H1 (cell line): ENCODE measurements around the gene C17orf114.

Experiments used
- CTCF ChIA-PET: fragments of 300-600 bp; sonication (Branson Sonifier 250); formaldehyde crosslinking; loops from one replicate; lab custom pipeline; 2021; ENCODE audit not compliant: partially characterized antibody; lab: Charles Lee
- POLR2A ChIA-PET: fragments of 300-600 bp; sonication (Branson Sonifier 250); formaldehyde crosslinking; loops from one replicate; lab custom pipeline; 2021; ENCODE audit warnings: inconsistent platforms; ENCODE audit not compliant: partially characterized antibody; lab: Charles Lee
- DNase-seq, 2 experiments: peaks; one replicate each; pipeline versions ENCODE4 v3.0.0 to v3.0.0-alpha.2; 2010 to 2022; ENCODE audit warnings: low spot score in 2 of 2, low read depth in 1 of 2, mixed read lengths in 1 of 2
- FAIRE-seq: peaks from 2 replicates; lab custom pipeline; 2011; peaks lifted over from hg19 to GRCh38; lab: Jason Lieb, UNC
- H2AFZ ChIP-seq: 2 replicates; pipeline ENCODE4 v1.8.1; 2012; ENCODE audit warnings: low read length, inconsistent platforms
- H2AK5ac ChIP-seq: 2 replicates; pipeline ENCODE4 v1.6.1; 2013; ENCODE audit warnings: low read depth, low read length
- H2BK120ac ChIP-seq: replicated peaks from 2 replicates; pipeline ENCODE3; 2013; ENCODE audit warnings: low read depth, low read length, inconsistent platforms
- H2BK12ac ChIP-seq: 2 replicates; pipeline ENCODE4 v1.6.1; 2013; ENCODE audit warnings: low read depth, low read length
- H2BK15ac ChIP-seq: 2 replicates; pipeline ENCODE4 v1.6.1; 2013; ENCODE audit warnings: low read length
- H2BK20ac ChIP-seq: 2 replicates; pipeline ENCODE4 v1.6.1; 2013; ENCODE audit warnings: low read length
- H2BK5ac ChIP-seq: 2 replicates; pipeline ENCODE4 v1.6.1; 2013; ENCODE audit warnings: low read depth, low read length
- H3K14ac ChIP-seq: 2 replicates; pipeline ENCODE4 v1.6.1; 2013; ENCODE audit warnings: inconsistent platforms; ENCODE audit not compliant: insufficient read length
- H3K18ac ChIP-seq: 2 replicates; pipeline ENCODE4 v1.6.1; 2013; ENCODE audit warnings: low read length; ENCODE audit errors: extremely low read depth
- H3K23ac ChIP-seq: 2 replicates; pipeline ENCODE4 v1.6.1; 2013; ENCODE audit warnings: inconsistent platforms; ENCODE audit not compliant: insufficient read length
- H3K23me2 ChIP-seq: 2 replicates; pipeline ENCODE4 v1.6.1; 2013; ENCODE audit warnings: low read depth, low read length
- H3K27ac ChIP-seq: 2 replicates; pipeline ENCODE4 v1.6.1; 2011; ENCODE audit warnings: low read depth, low read length, inconsistent platforms
- H3K27me3 ChIP-seq, 4 experiments: replicated peaks in 1 of 4; 1 replicate in 1 of 4; 2 replicates in 3 of 4; pipeline versions ENCODE4 v1.6.1 to v1.8.1; 2011 to 2013; ENCODE audit warnings: low read length in 3 of 4, mild to moderate bottlenecking in 3 of 4, inconsistent platforms in 2 of 4, mixed read lengths in 2 of 4, moderate library complexity in 1 of 4; ENCODE audit not compliant: control insufficient read depth in 3 of 4, insufficient read depth in 3 of 4; ENCODE audit errors: extremely low read depth in 1 of 4
- H3K36me3 ChIP-seq, 4 experiments: 2 replicates each; pipeline versions ENCODE4 v1.6.1 to v1.8.1; 2011 to 2013; ENCODE audit warnings: mild to moderate bottlenecking in 4 of 4, low read length in 3 of 4, moderate library complexity in 2 of 4, control low read depth in 1 of 4, inconsistent platforms in 1 of 4; ENCODE audit not compliant: insufficient read depth in 4 of 4, control insufficient read depth in 2 of 4
- H3K4ac ChIP-seq: replicated peaks from 2 replicates; pipeline ENCODE3; 2013; ENCODE audit warnings: low read length, low read depth, mixed read lengths, inconsistent platforms; ENCODE audit not compliant: insufficient read length
- H3K4me1 ChIP-seq, 4 experiments: replicated peaks in 1 of 4; 1 replicate in 1 of 4; 2 replicates in 3 of 4; pipeline versions ENCODE4 v1.6.1 to v1.8.1; 2011 to 2013; ENCODE audit warnings: low read length in 3 of 4, inconsistent platforms in 2 of 4, mixed read lengths in 1 of 4; ENCODE audit not compliant: insufficient read depth in 4 of 4, control insufficient read depth in 3 of 4
- H3K4me2 ChIP-seq, 2 experiments: 2 replicates each; pipeline versions ENCODE4 v1.6.1 to v1.8.1; 2011 to 2013; ENCODE audit warnings: low read depth in 2 of 2, low read length in 2 of 2, control low read depth in 1 of 2, inconsistent platforms in 1 of 2, mild to moderate bottlenecking in 1 of 2; ENCODE audit not compliant: insufficient read depth in 1 of 2
- H3K4me3 ChIP-seq, 4 experiments: fragments of 200-600, 300-600 bp in 1 of 4; sonication (generic), shearing (Covaris generic), sonication (Bioruptor Twin) in 1 of 4; 2 replicates each; pipeline versions ENCODE4 v1.5.1 to v1.8.1; 2011 to 2016; ENCODE audit warnings: low read length in 4 of 4, low read depth in 3 of 4, control low read depth in 2 of 4, inconsistent platforms in 2 of 4, mild to moderate bottlenecking in 2 of 4, mixed read lengths in 1 of 4, moderate library complexity in 1 of 4; ENCODE audit not compliant: insufficient read depth in 2 of 4; ENCODE audit errors: extremely low read depth in 1 of 4
- H3K56ac ChIP-seq: replicated peaks from 2 replicates; pipeline ENCODE3; 2013; ENCODE audit warnings: low read depth, mild to moderate bottlenecking, mixed read lengths, low read length, inconsistent platforms; ENCODE audit not compliant: insufficient read length
- H3K79me1 ChIP-seq: 2 replicates; pipeline ENCODE4 v1.6.1; 2013; ENCODE audit warnings: low read depth, low read length, control low read depth
- H3K79me2 ChIP-seq, 2 experiments: 2 replicates each; pipeline versions ENCODE4 v1.6.1 to v1.8.1; 2012 to 2013; ENCODE audit warnings: low read length in 2 of 2, mild to moderate bottlenecking in 2 of 2, inconsistent platforms in 1 of 2; ENCODE audit not compliant: insufficient read depth in 2 of 2, control insufficient read depth in 1 of 2
- H3K9ac ChIP-seq, 4 experiments: replicated peaks in 1 of 4; 1 replicate in 1 of 4; 2 replicates in 3 of 4; pipeline versions ENCODE4 v1.6.1 to v1.8.1; 2011 to 2013; ENCODE audit warnings: low read depth in 3 of 4, low read length in 3 of 4, control low read depth in 2 of 4, mild to moderate bottlenecking in 2 of 4, moderate library complexity in 2 of 4, inconsistent platforms in 1 of 4; ENCODE audit errors: extremely low read depth in 1 of 4
- H3K9me3 ChIP-seq, 2 experiments: 2 replicates each; pipeline versions ENCODE4 v1.6.1 to v1.8.1; 2012 to 2013; ENCODE audit warnings: mild to moderate bottlenecking in 2 of 2, moderate library complexity in 2 of 2, control low read depth in 1 of 2, inconsistent platforms in 1 of 2, low read depth in 1 of 2, low read length in 1 of 2, mixed read lengths in 1 of 2; ENCODE audit not compliant: insufficient read depth in 2 of 2
- H4K20me1 ChIP-seq, 2 experiments: replicated peaks in 1 of 2; 2 replicates each; pipeline versions ENCODE3 to v1.8.1; 2011 to 2013; ENCODE audit warnings: inconsistent platforms in 2 of 2, low read length in 2 of 2, mild to moderate bottlenecking in 1 of 2; ENCODE audit not compliant: insufficient read depth in 2 of 2, control insufficient read depth in 1 of 2
- H4K5ac ChIP-seq: 2 replicates; pipeline ENCODE4 v1.6.1; 2013; ENCODE audit warnings: low read length, low read depth, mixed read lengths, inconsistent platforms; ENCODE audit not compliant: insufficient read length
- H4K8ac ChIP-seq: 2 replicates; pipeline ENCODE4 v1.8.0; 2013; ENCODE audit warnings: mild to moderate bottlenecking, moderate library complexity, low read length, inconsistent platforms; ENCODE audit not compliant: insufficient read depth; ENCODE audit errors: extremely low read depth
- H4K91ac ChIP-seq: replicated peaks from 2 replicates; pipeline ENCODE3; 2013; ENCODE audit warnings: low read length, mixed read lengths, inconsistent platforms; ENCODE audit not compliant: insufficient read length
- ATF3 ChIP-seq: IDR thresholded peaks from 2 replicates; pipeline ENCODE4 v1.6.1; 2011; ENCODE audit warnings: low read depth, mild to moderate bottlenecking, low read length; ENCODE audit not compliant: insufficient read depth
- CREB1 ChIP-seq: IDR thresholded peaks from 2 replicates; pipeline ENCODE4 v1.6.1; 2012; ENCODE audit warnings: inconsistent platforms
- CTCF ChIP-seq, 3 experiments: IDR thresholded peaks; 1 replicate in 2 of 3; 2 replicates in 1 of 3; pipeline versions ENCODE4 v1.5.1 to v1.6.1; 2011; ENCODE audit warnings: low read length in 3 of 3, mild to moderate bottlenecking in 3 of 3, inconsistent platforms in 2 of 3, low read depth in 1 of 3, moderate library complexity in 1 of 3; ENCODE audit not compliant: insufficient read depth in 1 of 3; ENCODE audit errors: control extremely low read depth in 1 of 3
- EZH2 ChIP-seq: fragments of 200-600 bp; sonication (generic); IDR thresholded peaks from 2 replicates; pipeline ENCODE4 v1.7.1; 2012; ENCODE audit warnings: low read depth, mild to moderate bottlenecking, moderate library complexity, low read length, inconsistent platforms; ENCODE audit not compliant: severe bottlenecking
- KDM4A ChIP-seq: IDR thresholded peaks from one replicate; pipeline ENCODE4 v1.7.1; 2012; ENCODE audit warnings: low read depth, mild to moderate bottlenecking, moderate library complexity, low read length, inconsistent platforms; ENCODE audit not compliant: severe bottlenecking
- RNF2 ChIP-seq: fragments of 200-900, 300-1000 bp; sonication (generic); IDR thresholded peaks from 2 replicates; pipeline ENCODE4 v1.7.1; 2016; ENCODE audit warnings: borderline replicate concordance, low read depth, mild to moderate bottlenecking, antibody characterized with exemption, low read length; ENCODE audit not compliant: poor library complexity, severe bottlenecking; ENCODE audit errors: missing control alignments
- WGBS, 2 experiments: shearing (Covaris generic) in 1 of 2; methylation state at CpG; one replicate each; pipeline versions ENCODE4 v1.1.6 to v1.1.7; 2013 to 2015; ENCODE audit warnings: low lambda C conversion rate in 2 of 2, mixed read lengths in 2 of 2, inconsistent platforms in 1 of 2, low coverage in 1 of 2, missing lambda C conversion rate in 1 of 2; ENCODE audit not compliant: insufficient replicate concordance in 2 of 2, insufficient coverage in 1 of 2, insufficient read length in 1 of 2; ENCODE audit errors: extremely low coverage in 1 of 2, missing lambda C conversion rate in 1 of 2; 5-methylcytosine and 5-hydroxymethylcytosine counted together

C17orf114 gene

GRCh38 chr17:4788807-4789700 is 13.1 kb downstream of the C17orf114 start, which contains the start of gene GLTPD2:
Gene GLTPD2, plus strand, starts transcription at chr17:4788964. Its CDS starts 48 bp downstream, at chr17:4789012.
- H4K91ac ChIP-seq, result peak within 1 kb of the TSS; percentile 61
- FAIRE-seq, result no peak
- no peaks in the 10 kb centered on the region for H3K79me1 ChIP-seq
- no peaks in the 10 kb centered on the region for H3K79me2 ChIP-seq
- 0 out of 2 replicates have a peak within 1 kb of the TSS, but pooled peaks have one; percentile 9 for H2BK12ac ChIP-seq
- H3K4me1 ChIP-seq, result peaks cover 0 to 15% (median 8%) of the 10 kb centered on the region in 4 experiments; a peak in 5 of 7 replicates
- H2BK120ac ChIP-seq, result no peak within 1 kb of the TSS
- H2AK5ac ChIP-seq, result no peak within 1 kb of the TSS
- no peaks in the 10 kb centered on the region for H3K36me3 ChIP-seq
- no peak within 1 kb of the TSS for H2BK20ac ChIP-seq
- WGBS, 2 experiments, result 7% methylated on average over 53 of the region's 62 CpGs; no CpG with 5 or more reads in 1 of the 2 experiments
- peak within 1 kb of the TSS; percentile 70 to 98 for H3K4me2 ChIP-seq
- peaks cover 17% of the 10 kb centered on the region for H3K23me2 ChIP-seq
- peak within 1 kb of the TSS in 3 of 4 experiments; percentile 25 to 60 (median 36); a peak in 5 of 7 replicates for H3K9ac ChIP-seq
- no peaks in the 10 kb centered on the region for H3K9me3 ChIP-seq
- peak within 1 kb of the TSS; percentile 85 for H3K4ac ChIP-seq
- H3K18ac ChIP-seq, result peak within 1 kb of the TSS; percentile 78
- ChIA-PET POLR2A (interaction anchor here (0.8 to 3.1 kb wide), 13 partner anchors 14 to 151 kb away, joined by 3 to 15 read pairs (median 4); partner anchors contain the start of genes PLD2, RNF167 and SLC25A11), CTCF (interaction anchor here (0.8 to 4.8 kb wide), 26 partner anchors 10 to 226 kb away, joined by 3 to 27 read pairs (median 4); partner anchors contain the start of genes PLD2 and TM4SF5)
- no peak within 1 kb of the TSS for H4K5ac ChIP-seq
- H3K4me3 ChIP-seq, result peak within 1 kb of the TSS; percentile 46 to 74 (median 66)
- peaks cover 0 to 2% of the 10 kb centered on the region in 2 experiments for H4K20me1 ChIP-seq
- DNase-seq, result peak in 1 of 2 experiments; percentile 64
- no peak within 1 kb of the TSS for H3K27ac ChIP-seq
- peaks cover 3 to 30% (median 17%) of the 10 kb centered on the region in 4 experiments for H3K27me3 ChIP-seq
- H2BK15ac ChIP-seq, result no peak within 1 kb of the TSS; the same call in 1 of the 2 replicates
- H2AFZ ChIP-seq, result peak within 1 kb of the TSS; percentile 23; the same call in 1 of the 2 replicates
- H3K56ac ChIP-seq, result no peak within 1 kb of the TSS
- no peak within 1 kb of the TSS for H3K14ac ChIP-seq
- H3K23ac ChIP-seq, result no peak within 1 kb of the TSS
- H4K8ac ChIP-seq, result peak within 1 kb of the TSS; percentile 89
- H2BK5ac ChIP-seq, result no peak within 1 kb of the TSS
- TF ChIP-seq CREB1 (no peak), ATF3 (no peak), RNF2 (peak; percentile 38), KDM4A (peak; percentile 74), CTCF (IDR thresholded peaks at IDR 0.05; ENCODE audit: control extremely low read depth in 1 of 3, insufficient read depth in 1 of 3, low read depth in 1 of 3, low read length in 3 of 3) (no peak), EZH2 (peak; percentile 74)
